AG04449 (cell line): Measurements from ENCODE around the gene OMA1.

ENCODE experiments used
- CTCF ChIA-PET: fragments of 350-600 bp; formaldehyde crosslinking; extraction: SDS; loops from one replicate; lab custom pipeline; 2021; ENCODE audit warnings: antibody characterized with exemption; lab: Yijun Ruan, JAX
- POLR2A ChIA-PET: fragments of 400-600, 350-600 bp; formaldehyde crosslinking; extraction: SDS; loops from one replicate; lab custom pipeline; 2020; ENCODE audit warnings: antibody characterized with exemption, inconsistent platforms; lab: Yijun Ruan, JAX
- DNase-seq: peaks from one replicate; pipeline ENCODE4 v3.0.0-alpha.2; 2010; ENCODE audit warnings: low read depth, low spot score
- H3K4me3 ChIP-seq: 2 replicates; pipeline ENCODE4 v1.5.1; 2011; ENCODE audit warnings: low read depth, mild to moderate bottlenecking, control low read depth, low read length
- CTCF ChIP-seq: IDR thresholded peaks from one replicate; pipeline ENCODE4 v1.5.1; 2011; ENCODE audit warnings: mild to moderate bottlenecking, moderate library complexity, low read length, control low read depth, inconsistent platforms; ENCODE audit not compliant: insufficient read depth; ENCODE audit errors: missing control alignments

OMA1 gene

GRCh38 chr1:58546520-58547308, at the start of gene OMA1:
Gene OMA1, minus strand, starts transcription at chr1:58546726. Its CDS starts 7,432 bp downstream, at chr1:58539294.
- DNase-seq = peak; percentile 86
- H3K4me3 ChIP-seq = peak within 1 kb of the TSS; percentile 77
- peak; percentile 96 for TF ChIP-seq CTCF
- POLR2A ChIA-PET = interaction anchor here (0.6 to 1.0 kb wide), 5 partner anchors 31 to 1715 kb away, joined by 3 to 5 read pairs (median 3); no protein-coding TSS in a partner anchor
- CTCF ChIA-PET = interaction anchor here (0.7 to 5.9 kb wide), 30 partner anchors 8 to 1220 kb away, joined by 3 to 65 read pairs (median 4); no protein-coding TSS in a partner anchor

GRCh38 chr1:58594546-58594945, 48.0 kb upstream of the OMA1 start:
- POLR2A ChIA-PET = no interaction called here
- DNase-seq = no peak
- no peak overlapping the region for H3K4me3 ChIP-seq
- TF ChIP-seq CTCF = no peak
- CTCF ChIA-PET = interaction anchor here (1.0 to 1.4 kb wide), 2 partner anchors 11 to 58 kb away, joined by 3 to 6 read pairs; no protein-coding TSS in a partner anchor

GRCh38 chr1:58592522-58593134, 46.1 kb upstream of the OMA1 start:
- DNase-seq = peak; percentile 75
- ChIA-PET CTCF (interaction anchor here (1.2 to 1.5 kb wide), 2 partner anchors 9 to 46 kb away, joined by 3 read pairs; partner anchors contain the start of gene OMA1), POLR2A (no interaction called here)
- no peak for TF ChIP-seq CTCF
- no peak overlapping the region for H3K4me3 ChIP-seq

- POLR2A ChIA-PET = no interaction called here
- H3K4me3 ChIP-seq = no peak overlapping the region
- TF ChIP-seq CTCF = no peak
- CTCF ChIA-PET = interaction anchor here (0.9 to 1.5 kb wide), 4 partner anchors 8 to 45 kb away, joined by 3 read pairs; partner anchors contain the start of gene OMA1
- no peak for DNase-seq
These were observed 45.3 kb upstream of the OMA1 start for GRCh38 chr1:58591806-58592205.

GRCh38 chr1:58590019-58590418, 43.5 kb upstream of the OMA1 start:
- no peak for DNase-seq
- ChIA-PET CTCF (interaction anchor here (0.7 kb wide), 1 partner anchor 8 kb away, joined by 3 read pairs; no protein-coding TSS in a partner anchor), POLR2A (no interaction called here)
- H3K4me3 ChIP-seq = no peak overlapping the region
- no peak for TF ChIP-seq CTCF

- H3K4me3 ChIP-seq = no peak overlapping the region
- TF ChIP-seq CTCF = no peak
- DNase-seq = no peak
- POLR2A ChIA-PET = no interaction called here
- CTCF ChIA-PET = interaction anchor here (1.0 kb wide), 1 partner anchor 64 kb away, joined by 3 read pairs; no protein-coding TSS in a partner anchor
These were observed 41.9 kb upstream of the OMA1 start for GRCh38 chr1:58588396-58588795.
